RWPE2 (cell line): Measurements from ENCODE around the gene TUFT1.
"Not testable (repeated sequence)": the region's sequence is repeated elsewhere in the genome, so short reads cannot be mapped to it uniquely, and the experiment has no call there.

Source experiments
- ATAC-seq: fragments of 200-7000 bp; cut with Tn5 transposase; 3 replicates; pipeline ENCODE4 v1.9.1; 2021; ENCODE audit warnings: low read depth
- DNase-seq: peaks from one replicate; pipeline ENCODE4 v3.0.0-alpha.2; 2020; ENCODE audit warnings: low spot score
- H3K27ac ChIP-seq: fragments of 450-650 bp; 2 replicates; pipeline ENCODE4 v1.5.1; 2017; ENCODE audit warnings: mild to moderate bottlenecking; ENCODE audit not compliant: poor library complexity, severe bottlenecking
- H3K27me3 ChIP-seq: fragments of 250-450 bp; sonication (Bioruptor Pico); 2 replicates; pipeline ENCODE4 v1.5.1; 2021; ENCODE audit warnings: mild to moderate bottlenecking, moderate library complexity; ENCODE audit not compliant: insufficient read depth, poor library complexity, severe bottlenecking
- H3K36me3 ChIP-seq: fragments of 250-450 bp; sonication (Bioruptor Pico); 2 replicates; pipeline ENCODE4 v1.5.1; 2020; ENCODE audit warnings: low read depth, mild to moderate bottlenecking, moderate library complexity
- H3K4me1 ChIP-seq: fragments of 250-450 bp; sonication (Bioruptor Pico); 2 replicates; pipeline ENCODE4 v1.5.1; 2021; ENCODE audit warnings: mild to moderate bottlenecking, moderate library complexity; ENCODE audit not compliant: insufficient read depth, poor library complexity, severe bottlenecking
- H3K4me3 ChIP-seq: fragments of 250-450 bp; sonication (Bioruptor Pico); 2 replicates; pipeline ENCODE4 v1.5.1; 2021; ENCODE audit warnings: mild to moderate bottlenecking, moderate library complexity; ENCODE audit not compliant: severe bottlenecking
- H3K9me3 ChIP-seq: fragments of 250-450 bp; sonication (Bioruptor Pico); 2 replicates; pipeline ENCODE4 v1.5.1; 2021; ENCODE audit warnings: mild to moderate bottlenecking, moderate library complexity; ENCODE audit not compliant: severe bottlenecking
- TF ChIP-seq, protein P1 (sequence below): fragments of 450-650 bp; IDR thresholded peaks from one replicate; pipeline ENCODE4 v1.5.1; 2017; ENCODE audit warnings: mild to moderate bottlenecking, moderate library complexity; ENCODE audit not compliant: poor library complexity, severe bottlenecking

Gene TUFT1

DNA sequence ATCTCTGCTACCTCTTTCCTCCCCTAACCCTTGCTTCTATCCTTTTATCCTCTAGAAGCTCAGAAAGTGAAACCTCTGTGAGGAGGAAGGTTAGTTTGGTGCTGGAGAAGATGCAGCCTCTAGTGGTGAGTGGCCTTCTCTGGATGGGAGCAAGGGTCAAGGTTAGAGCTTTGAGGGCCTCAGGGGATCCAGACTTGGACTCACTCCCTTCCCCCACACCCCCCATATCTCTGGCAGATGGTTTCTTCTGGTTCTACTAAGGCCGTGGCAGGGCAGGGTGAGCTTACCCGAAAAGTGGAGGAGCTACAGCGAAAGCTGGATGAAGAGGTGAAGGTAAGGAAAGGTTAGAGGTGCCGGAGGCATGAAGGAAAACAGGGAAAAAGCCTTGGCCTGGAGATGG, 19.8 kb upstream of the TUFT1 start:
- H3K36me3 ChIP-seq: peaks cover 23% of the 10 kb centered on the region
- no peak overlapping the region for H3K27ac ChIP-seq
- TF ChIP-seq, protein P1, sequence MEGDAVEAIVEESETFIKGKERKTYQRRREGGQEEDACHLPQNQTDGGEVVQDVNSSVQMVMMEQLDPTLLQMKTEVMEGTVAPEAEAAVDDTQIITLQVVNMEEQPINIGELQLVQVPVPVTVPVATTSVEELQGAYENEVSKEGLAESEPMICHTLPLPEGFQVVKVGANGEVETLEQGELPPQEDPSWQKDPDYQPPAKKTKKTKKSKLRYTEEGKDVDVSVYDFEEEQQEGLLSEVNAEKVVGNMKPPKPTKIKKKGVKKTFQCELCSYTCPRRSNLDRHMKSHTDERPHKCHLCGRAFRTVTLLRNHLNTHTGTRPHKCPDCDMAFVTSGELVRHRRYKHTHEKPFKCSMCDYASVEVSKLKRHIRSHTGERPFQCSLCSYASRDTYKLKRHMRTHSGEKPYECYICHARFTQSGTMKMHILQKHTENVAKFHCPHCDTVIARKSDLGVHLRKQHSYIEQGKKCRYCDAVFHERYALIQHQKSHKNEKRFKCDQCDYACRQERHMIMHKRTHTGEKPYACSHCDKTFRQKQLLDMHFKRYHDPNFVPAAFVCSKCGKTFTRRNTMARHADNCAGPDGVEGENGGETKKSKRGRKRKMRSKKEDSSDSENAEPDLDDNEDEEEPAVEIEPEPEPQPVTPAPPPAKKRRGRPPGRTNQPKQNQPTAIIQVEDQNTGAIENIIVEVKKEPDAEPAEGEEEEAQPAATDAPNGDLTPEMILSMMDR: no peak
- no peak overlapping the region for H3K4me3 ChIP-seq
- H3K4me1 ChIP-seq: peaks cover 16% of the 10 kb centered on the region
- ATAC-seq: no peak
- no peak for DNase-seq
- H3K27me3 ChIP-seq: no peaks in the 10 kb centered on the region
- H3K9me3 ChIP-seq: no peaks in the 10 kb centered on the region

DNA sequence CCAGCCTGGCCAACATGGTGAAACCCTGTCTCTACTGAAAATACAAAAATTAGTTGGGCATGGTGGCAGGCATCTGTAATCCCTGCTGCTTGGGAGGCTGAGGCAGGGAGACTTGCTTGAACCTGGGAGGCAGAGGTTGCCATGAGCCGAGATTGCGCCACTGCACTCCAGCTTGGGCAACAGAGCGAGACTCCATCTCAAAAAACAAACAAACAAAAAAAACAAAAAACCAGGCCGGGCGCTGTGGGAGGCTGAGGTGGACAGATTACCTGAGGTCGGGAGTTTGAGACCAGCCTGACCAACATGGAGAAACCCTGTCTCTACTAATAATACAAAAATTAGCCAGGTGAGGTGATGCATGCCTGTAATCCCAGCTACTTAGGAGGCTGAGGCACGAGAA, 17.7 kb upstream of the TUFT1 start:
- not testable (repeated sequence) for DNase-seq, H3K4me3 ChIP-seq, H3K4me1 ChIP-seq, H3K27ac ChIP-seq, ATAC-seq, H3K9me3 ChIP-seq, H3K27me3 ChIP-seq
- H3K36me3 ChIP-seq: peaks cover 34% of the 10 kb centered on the region

DNA sequence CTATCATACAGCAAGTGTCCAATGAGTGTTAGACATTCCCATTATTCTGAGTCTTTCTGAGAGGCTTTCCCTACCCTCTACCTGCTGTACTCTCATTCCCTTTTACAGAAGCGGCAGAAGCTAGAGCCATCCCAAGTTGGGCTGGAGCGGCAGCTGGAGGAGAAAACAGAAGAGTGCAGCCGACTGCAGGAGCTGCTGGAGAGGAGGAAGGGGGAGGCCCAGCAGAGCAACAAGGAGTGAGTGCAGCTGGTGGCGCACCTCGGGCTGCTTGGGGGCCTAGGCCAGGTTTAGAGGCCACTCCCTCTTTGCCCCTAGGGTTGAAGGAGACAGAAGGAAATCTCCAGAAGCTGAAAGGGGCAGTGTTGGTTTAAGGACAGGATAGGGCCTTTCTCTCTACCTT, 16.8 kb upstream of the TUFT1 start:
- Histone ChIP-seq H3K9me3 (no peaks in the 10 kb centered on the region), H3K4me1 (no peaks in the 10 kb centered on the region), H3K27ac (no peak overlapping the region), H3K36me3 (peaks cover 37% of the 10 kb centered on the region), H3K27me3 (no peaks in the 10 kb centered on the region), H3K4me3 (no peak overlapping the region)
- ATAC-seq: no peak
- DNase-seq: no peak
- TF ChIP-seq, protein P1: no peak

- peaks cover 44% of the 10 kb centered on the region for H3K36me3 ChIP-seq
- ATAC-seq (no peak), DNase-seq (no peak)
- TF ChIP-seq, protein P1: no peak
- H3K9me3 ChIP-seq: no peaks in the 10 kb centered on the region
- no peaks in the 10 kb centered on the region for H3K4me1 ChIP-seq
- no peaks in the 10 kb centered on the region for H3K27me3 ChIP-seq
- no peak overlapping the region for H3K4me3 ChIP-seq
- H3K27ac ChIP-seq: no peak overlapping the region
Measured at GRCh38 chr1:151524736-151525135, 15.4 kb upstream of the TUFT1 start.

DNA sequence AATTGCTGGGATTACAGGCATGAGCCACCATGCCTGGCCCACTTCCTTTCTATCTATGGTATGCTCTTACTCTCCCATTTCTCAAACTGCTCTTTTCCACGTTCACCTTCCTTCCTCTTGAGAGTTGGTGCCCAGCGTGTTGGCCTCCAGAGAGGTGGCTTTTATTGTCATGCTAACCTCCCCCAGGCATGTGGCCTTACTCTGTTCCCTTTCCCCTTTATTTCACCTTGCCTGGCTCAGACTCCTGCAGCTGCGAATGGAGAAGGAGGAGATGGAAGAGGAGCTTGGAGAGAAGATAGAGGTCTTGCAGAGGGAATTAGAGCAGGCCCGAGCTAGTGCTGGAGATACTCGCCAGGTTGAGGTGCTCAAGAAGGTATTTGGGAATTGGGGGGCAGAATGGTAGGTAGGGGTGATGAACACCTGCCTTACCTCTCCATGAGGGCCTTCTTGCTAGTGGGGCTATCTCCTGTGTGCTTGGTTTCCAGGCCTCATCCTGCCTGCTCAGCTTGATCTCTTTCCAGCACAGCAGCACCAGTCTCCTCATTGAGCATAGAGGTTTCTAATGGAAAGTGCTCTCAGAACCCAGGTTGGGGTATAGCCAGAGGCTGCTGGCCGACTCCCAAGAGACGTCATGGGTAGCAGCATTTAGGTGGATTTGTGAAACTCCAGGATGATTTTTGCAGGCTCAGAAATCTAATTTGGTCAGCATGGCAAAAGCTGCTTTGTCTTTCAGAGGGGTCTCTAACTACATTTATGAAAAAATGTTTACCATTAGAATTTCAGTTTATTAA, 13.2 kb upstream of the TUFT1 start:
- Histone ChIP-seq H3K27me3 (no peaks in the 10 kb centered on the region), H3K9me3 (no peaks in the 10 kb centered on the region), H3K4me1 (no peaks in the 10 kb centered on the region), H3K36me3 (peaks cover 40% of the 10 kb centered on the region), H3K27ac (no peak overlapping the region), H3K4me3 (no peak overlapping the region)
- TF ChIP-seq, protein P1: no peak
- no peak for ATAC-seq
- no peak for DNase-seq
